Naive thymus-derived CD4-positive, alpha-beta T cell (primary cell): ENCODE results near the gene CLIP4. TPM values are rescaled to one million over a fixed set of nuclear protein-coding genes. Genes with fewer than 3 reads are reported as not detected.
A peak's percentile ranks its signal among the peaks of the same experiment; 100 is the strongest.

Experiments
- ATAC-seq: fragments of 150-1000 bp; cut with Tn5 transposase; 2 replicates; pipeline ENCODE4 v1.10.0; 2021; ENCODE audit warnings: mild to moderate bottlenecking, moderate library complexity
- CTCF ChIA-PET: fragments of 350-600 bp; sonication (Branson Sonifier 250); formaldehyde crosslinking; loops from one replicate; lab custom pipeline; 2021; ENCODE audit warnings: antibody characterized with exemption; lab: Charles Lee
- POLR2A ChIA-PET: fragments of 350-600 bp; sonication (Branson Sonifier 250); formaldehyde crosslinking; loops from one replicate; lab custom pipeline; 2021; ENCODE audit warnings: antibody characterized with exemption, inconsistent platforms; lab: Charles Lee
- DNase-seq, 9 donors: peaks; one replicate each; pipeline versions ENCODE4 v3.0.0 to v3.0.0-alpha.2; 2020 to 2022; ENCODE audit warnings: mixed read lengths in 1 of 9
- H3K27ac ChIP-seq: one replicate; pipeline ENCODE4 v1.7.0; 2013; ENCODE audit warnings: mild to moderate bottlenecking, low read depth, low read length, moderate library complexity
- H3K27me3 ChIP-seq, 2 donors: one replicate each; pipeline ENCODE4 v1.7.0; 2013; ENCODE audit warnings: low read length in 2 of 2, mild to moderate bottlenecking in 2 of 2, moderate library complexity in 2 of 2; ENCODE audit not compliant: control insufficient read depth in 2 of 2, insufficient read depth in 2 of 2
- H3K36me3 ChIP-seq, 3 experiments: 1 replicate in 2 of 3; 2 replicates in 1 of 3; pipeline ENCODE4 v1.7.0; 2013; ENCODE audit warnings: low read length in 3 of 3, mild to moderate bottlenecking in 3 of 3, moderate library complexity in 1 of 3; ENCODE audit not compliant: insufficient read depth in 3 of 3, control insufficient read depth in 2 of 3
- H3K4me1 ChIP-seq, 2 donors: one replicate each; pipeline ENCODE4 v1.7.0; 2013; ENCODE audit warnings: low read length in 2 of 2, mild to moderate bottlenecking in 2 of 2, moderate library complexity in 1 of 2; ENCODE audit not compliant: control insufficient read depth in 2 of 2, insufficient read depth in 2 of 2
- H3K4me3 ChIP-seq: 2 replicates; pipeline ENCODE4 v1.7.0; 2013; ENCODE audit warnings: mild to moderate bottlenecking, low read length
- H3K9me3 ChIP-seq, 3 experiments: 1 replicate in 2 of 3; 2 replicates in 1 of 3; pipeline ENCODE4 v1.7.0; 2013; ENCODE audit warnings: low read length in 3 of 3; ENCODE audit not compliant: control insufficient read depth in 2 of 3
- H3K27ac Mint-ChIP-seq, 9 donors: one replicate each; pipeline ENCODE4 v1.8.0; 2020 to 2022; ENCODE audit warnings: mixed read lengths in 9 of 9, mild to moderate bottlenecking in 8 of 9, moderate library complexity in 5 of 9, inconsistent platforms in 2 of 9
- H3K27me3 Mint-ChIP-seq, 5 donors: one replicate each; pipeline ENCODE4 v1.8.0; 2021 to 2022; ENCODE audit warnings: mixed read lengths in 5 of 5, mild to moderate bottlenecking in 1 of 5
- H3K36me3 Mint-ChIP-seq, 5 donors: one replicate each; pipeline ENCODE4 v1.8.0; 2020 to 2022; ENCODE audit warnings: mixed read lengths in 5 of 5, mild to moderate bottlenecking in 3 of 5, inconsistent platforms in 1 of 5
- H3K4me1 Mint-ChIP-seq, 7 donors: one replicate each; pipeline ENCODE4 v1.8.0; 2020 to 2022; ENCODE audit warnings: mixed read lengths in 7 of 7, mild to moderate bottlenecking in 3 of 7, inconsistent platforms in 1 of 7
- H3K4me3 Mint-ChIP-seq, 10 donors: one replicate each; pipeline ENCODE4 v1.8.0; 2020 to 2022; ENCODE audit warnings: mild to moderate bottlenecking in 10 of 10, mixed read lengths in 10 of 10, moderate library complexity in 6 of 10, inconsistent platforms in 2 of 10
- H3K9me3 Mint-ChIP-seq, 11 donors: one replicate each; pipeline ENCODE4 v1.8.0; 2020 to 2022; ENCODE audit warnings: mixed read lengths in 11 of 11, mild to moderate bottlenecking in 4 of 11, inconsistent platforms in 1 of 11, moderate library complexity in 1 of 11
- intact Hi-C, 2 donors: fragments of 100-400 bp; cut with micrococcal nuclease; formaldehyde crosslinking; loops; one replicate each; pipeline ENCODE4 v1.15.1; 2023
- polyA plus RNA-seq, 2 donors: library from polyadenylated mRNA; unstranded; fragments of 300-500 nt; fragmentation: Illumina TruSeq; gene quantifications; one replicate each; pipeline ENCODE4 v1.2.3, GENCODE V29; 2021
- total RNA-seq, 6 experiments: library from RNA in 5 of 6; stranded (reverse) in 5 of 6; gene quantifications; 1 replicate in 5 of 6; 2 replicates in 1 of 6; pipeline ENCODE4 v1.2.3 and lab custom pipeline; 2021 to 2026

CLIP4 gene
- total and polyA plus RNA-seq, 7 experiments from 2014 or later, result 17.2 to 57.7 (median 45.1) TPM

DNA sequence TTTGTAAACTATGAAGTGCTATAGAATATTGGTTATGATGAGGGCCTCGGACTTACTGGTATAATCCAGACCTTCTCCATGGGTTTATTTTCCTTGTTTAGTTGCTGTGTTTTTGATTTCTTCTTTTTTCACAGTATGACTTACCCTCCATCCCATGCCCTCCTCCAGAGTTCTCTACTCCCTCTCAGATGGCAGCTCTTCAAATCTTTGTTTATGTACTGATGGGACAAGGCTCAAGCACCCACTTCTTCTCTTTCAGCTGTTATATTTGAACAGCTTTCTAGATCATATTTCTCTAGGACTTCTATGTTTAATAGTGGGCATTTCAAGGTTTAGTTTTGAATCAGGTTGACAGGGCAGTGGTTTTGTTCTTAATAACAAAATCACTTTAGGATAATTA is 43.9 kb downstream of the CLIP4 start:
- intact Hi-C loops, result no loop called here
- no peak for ATAC-seq
- ChIA-PET CTCF (interaction anchor here (0.6 kb wide), 1 partner anchor 163 kb away, joined by 3 read pairs; no protein-coding TSS in a partner anchor), POLR2A (no interaction called here)
- Mint-ChIP-seq H3K27ac (peak overlapping the region in 2 of 9 donors; percentile 28 to 74), H3K27me3 (no peaks in the 10 kb centered on the region), H3K4me3 (no peak overlapping the region), H3K9me3 (no peaks in the 10 kb centered on the region), H3K4me1 (no peaks in the 10 kb centered on the region), H3K36me3 (peaks cover 20 to 68% (median 23%) of the 10 kb centered on the region in 5 donors)
- Histone ChIP-seq H3K9me3 (no peaks in the 10 kb centered on the region), H3K27ac (no peak overlapping the region), H3K4me1 (no peaks in the 10 kb centered on the region), H3K4me3 (no peak overlapping the region), H3K36me3 (peaks cover 14 to 60% (median 42%) of the 10 kb centered on the region in 3 experiments), H3K27me3 (no peaks in the 10 kb centered on the region)
- DNase-seq, result no peak

DNA sequence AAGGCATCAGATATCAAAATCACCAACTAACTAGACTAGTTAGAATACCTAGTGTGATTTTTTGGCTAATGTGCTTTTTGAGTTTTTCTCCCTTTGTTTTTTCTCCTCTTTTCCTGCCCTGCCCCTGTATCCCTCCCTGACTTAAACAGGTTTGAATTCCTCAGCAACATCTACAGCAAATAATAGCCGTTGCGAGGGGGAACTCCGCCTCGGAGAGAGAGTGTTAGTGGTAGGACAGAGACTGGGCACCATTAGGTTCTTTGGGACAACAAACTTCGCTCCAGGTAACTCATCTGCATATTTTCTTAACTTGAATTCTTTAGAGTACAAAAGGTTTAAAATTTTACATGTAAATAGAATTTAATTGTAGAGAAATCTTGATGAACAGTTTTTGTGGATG is 45.0 kb downstream of the CLIP4 start:
- Mint-ChIP-seq H3K9me3 (no peaks in the 10 kb centered on the region), H3K4me3 (no peak overlapping the region), H3K27ac (no peak overlapping the region), H3K4me1 (no peaks in the 10 kb centered on the region), H3K27me3 (no peaks in the 10 kb centered on the region), H3K36me3 (peaks cover 15 to 58% (median 23%) of the 10 kb centered on the region in 5 donors)
- Histone ChIP-seq H3K9me3 (no peaks in the 10 kb centered on the region), H3K36me3 (peaks cover 8 to 59% (median 32%) of the 10 kb centered on the region in 3 experiments), H3K4me3 (no peak overlapping the region), H3K27me3 (no peaks in the 10 kb centered on the region), H3K4me1 (no peaks in the 10 kb centered on the region), H3K27ac (no peak overlapping the region)
- intact Hi-C loops, result loop anchor here in 1 of 2 donors (5.0 kb wide), 1 partner anchor 33 kb away; no protein-coding TSS in a partner anchor
- ChIA-PET POLR2A (no interaction called here), CTCF (no interaction called here)
- no peak for ATAC-seq
- no peak for DNase-seq

DNA sequence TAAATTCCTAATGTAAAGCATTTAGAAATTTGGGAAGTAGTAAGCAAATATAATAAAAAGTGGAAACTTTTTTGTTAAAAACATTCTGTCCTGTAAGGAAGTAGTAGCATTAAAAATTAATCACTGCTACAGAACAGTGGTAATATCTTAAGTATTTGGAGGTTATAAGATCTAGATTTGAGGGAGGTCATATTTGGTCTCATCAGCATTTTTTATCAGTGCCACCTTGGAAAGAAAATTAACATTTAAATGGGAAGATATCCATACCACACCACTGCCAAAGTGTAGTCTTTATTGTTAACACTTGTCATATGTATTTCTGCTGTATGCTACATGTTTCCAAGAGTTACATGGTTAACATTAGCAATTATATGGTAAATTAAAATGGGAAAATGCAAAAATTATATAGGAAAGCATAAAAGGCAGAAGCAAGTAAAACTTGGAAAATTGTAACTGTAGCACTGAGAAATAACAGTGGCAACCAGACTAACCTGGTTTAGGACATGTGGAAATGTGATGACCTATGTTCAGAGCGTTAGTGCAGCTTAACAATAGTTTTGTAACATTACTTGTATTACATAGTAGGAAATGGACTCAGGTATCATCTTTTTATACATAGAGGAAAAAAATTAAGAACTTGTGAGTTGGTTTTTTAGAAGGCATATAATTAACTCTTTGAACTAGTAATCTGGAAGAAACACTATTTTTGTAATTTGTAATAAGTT is 47.2 kb downstream of the CLIP4 start:
- Histone ChIP-seq H3K4me3 (no peak overlapping the region), H3K4me1 (no peaks in the 10 kb centered on the region), H3K27ac (no peak overlapping the region), H3K36me3 (peaks cover 4 to 62% (median 25%) of the 10 kb centered on the region in 3 experiments), H3K27me3 (no peaks in the 10 kb centered on the region), H3K9me3 (no peaks in the 10 kb centered on the region)
- Mint-ChIP-seq H3K4me3 (no peak overlapping the region), H3K36me3 (peaks cover 14 to 61% (median 15%) of the 10 kb centered on the region in 5 donors), H3K27ac (peak overlapping the region in 3 of 9 donors; percentile 34 to 51 (median 46)), H3K9me3 (no peaks in the 10 kb centered on the region), H3K4me1 (peaks cover 0 to 1% (median 0%) of the 10 kb centered on the region in 7 donors), H3K27me3 (no peaks in the 10 kb centered on the region)
- POLR2A ChIA-PET, result no interaction called here
- DNase-seq, result no peak
- CTCF ChIA-PET, result no interaction called here
- ATAC-seq, result no peak
- intact Hi-C loops, result loop anchor here in 1 of 2 donors (5.0 kb wide), 1 partner anchor 35 kb away; no protein-coding TSS in a partner anchor

DNA sequence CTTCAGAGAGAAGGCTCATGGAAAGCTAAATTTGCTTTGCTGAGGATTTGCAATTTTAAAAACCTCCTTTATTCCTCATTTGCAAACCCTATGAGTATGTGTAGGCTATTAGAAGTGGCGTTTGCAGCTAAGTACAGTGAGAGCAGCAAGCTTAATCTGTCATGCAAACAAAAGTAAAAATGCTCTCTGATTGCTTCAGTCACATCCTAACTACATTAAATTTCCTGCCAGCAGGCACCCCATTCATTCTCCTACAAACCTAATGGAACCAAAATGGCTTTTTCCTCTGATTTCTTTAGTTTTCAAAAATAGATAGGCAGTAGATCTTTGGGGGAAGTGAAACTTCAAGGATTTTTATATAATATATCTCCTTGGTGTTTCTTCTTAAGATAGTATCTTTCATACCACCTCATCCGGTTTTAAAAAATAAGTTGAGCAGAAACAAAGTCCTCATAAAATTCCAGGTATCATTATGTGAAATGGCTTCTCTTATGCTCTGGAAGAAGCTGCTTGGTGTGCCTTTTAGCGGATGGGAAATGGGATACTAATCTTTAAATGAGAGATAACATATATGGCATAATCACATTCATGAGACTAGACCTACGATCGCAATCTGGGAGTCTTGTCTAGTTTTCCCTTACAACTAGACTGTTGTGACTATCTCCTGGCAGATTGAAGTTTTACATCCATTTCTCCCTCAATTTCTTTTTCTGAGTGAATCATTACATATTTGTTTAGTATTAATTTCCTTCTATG is 49.1 kb downstream of the CLIP4 start:
- ChIA-PET POLR2A (no interaction called here), CTCF (no interaction called here)
- Histone ChIP-seq H3K9me3 (no peaks in the 10 kb centered on the region), H3K27me3 (no peaks in the 10 kb centered on the region), H3K4me3 (no peak overlapping the region), H3K36me3 (peaks cover 4 to 48% (median 21%) of the 10 kb centered on the region in 3 experiments), H3K27ac (no peak overlapping the region), H3K4me1 (no peaks in the 10 kb centered on the region)
- ATAC-seq (no peak), DNase-seq (no peak)
- peaks cover 0 to 1% (median 0%) of the 10 kb centered on the region in 7 donors for H3K4me1 Mint-ChIP-seq
- no peaks in the 10 kb centered on the region for H3K27me3 Mint-ChIP-seq
- peaks cover 10 to 55% (median 18%) of the 10 kb centered on the region in 5 donors for H3K36me3 Mint-ChIP-seq
- intact Hi-C loops, result loop anchor here in 1 of 2 donors (5.0 kb wide), 1 partner anchor 37 kb away; no protein-coding TSS in a partner anchor
- no peak overlapping the region for H3K27ac Mint-ChIP-seq
- H3K9me3 Mint-ChIP-seq, result no peaks in the 10 kb centered on the region
- no peak overlapping the region for H3K4me3 Mint-ChIP-seq

DNA sequence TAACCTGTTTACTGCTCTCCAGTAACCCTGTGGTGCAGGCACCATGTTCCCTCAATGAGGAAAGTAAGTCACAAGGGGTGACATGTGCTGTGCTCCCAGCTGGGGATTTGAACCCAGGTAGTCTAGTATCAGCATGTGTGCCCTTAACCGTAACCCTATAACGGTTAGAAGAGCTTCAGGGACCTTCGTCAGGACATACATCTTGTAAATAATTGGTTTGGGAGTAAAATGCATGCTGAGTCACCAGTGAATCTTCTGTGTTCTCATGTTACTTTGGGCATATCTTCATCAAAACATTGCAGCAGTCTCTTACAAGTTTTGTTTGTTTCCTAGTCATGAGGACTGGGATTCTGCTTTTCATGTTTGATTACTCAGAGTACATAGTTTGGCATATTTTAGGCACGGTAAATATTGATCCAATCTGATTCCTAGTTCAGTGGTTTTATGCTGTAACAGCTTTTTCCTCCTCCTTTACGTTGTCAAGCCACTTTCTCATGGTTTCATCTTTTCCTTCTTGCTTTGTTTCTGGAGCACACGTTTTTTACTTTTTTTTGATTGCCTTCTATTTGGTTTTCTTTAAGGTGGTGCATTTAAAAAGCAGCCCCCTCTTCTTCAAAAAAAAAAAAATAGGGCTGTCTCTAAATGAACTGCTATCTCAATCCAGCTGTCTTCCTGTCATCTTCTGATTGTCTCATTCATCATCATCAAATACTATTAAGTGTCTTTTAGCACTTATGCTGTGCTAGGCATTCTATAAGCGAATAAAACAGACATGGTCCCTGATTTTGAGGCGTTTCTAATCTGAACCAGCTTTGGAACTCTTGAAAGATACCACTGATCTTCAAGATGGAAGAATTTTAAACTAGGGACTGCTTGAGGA is 50.4 kb downstream of the CLIP4 start:
- Histone ChIP-seq H3K4me3 (no peak overlapping the region), H3K9me3 (no peaks in the 10 kb centered on the region), H3K36me3 (peaks cover 4 to 36% (median 12%) of the 10 kb centered on the region in 3 experiments), H3K4me1 (no peaks in the 10 kb centered on the region), H3K27me3 (no peaks in the 10 kb centered on the region), H3K27ac (no peak overlapping the region)
- intact Hi-C loops, result no loop called here
- peaks cover 0 to 5% (median 0%) of the 10 kb centered on the region in 7 donors for H3K4me1 Mint-ChIP-seq
- peak overlapping the region in 4 of 9 donors; percentile 10 to 63 (median 52) for H3K27ac Mint-ChIP-seq
- H3K36me3 Mint-ChIP-seq, result peaks cover 9 to 60% (median 26%) of the 10 kb centered on the region in 5 donors
- ChIA-PET CTCF (no interaction called here), POLR2A (no interaction called here)
- H3K27me3 Mint-ChIP-seq, result no peaks in the 10 kb centered on the region
- DNase-seq, result no peak
- H3K9me3 Mint-ChIP-seq, result no peaks in the 10 kb centered on the region
- ATAC-seq, result no peak
- H3K4me3 Mint-ChIP-seq, result no peak overlapping the region
